ENCODE measurements around the gene PHF21B.

GRCh38 chr22:44831885-44832284, 177.9 kb downstream of the PHF21B start:
- TF ChIP-seq CTCF (IDR thresholded peaks at IDR 0.05), result no peak
- no peak for TF ChIP-seq POLR2A (IDR thresholded peaks at IDR 0.05)
